HG02840 (cell line): Measurements from ENCODE around the gene MTHFD1L.
"Not testable (repeated sequence)": the region's sequence is repeated elsewhere in the genome, so short reads cannot be mapped to it uniquely, and the experiment has no call there.

ENCODE experiments used
- ATAC-seq: cut with Tn5 transposase; IDR thresholded peaks from one replicate; pipeline ENCODE4 v1.9.1; 2021; ENCODE audit warnings: mild to moderate bottlenecking, moderate library complexity, moderate number of reproducible peaks; ENCODE audit not compliant: unreplicated experiment, low FRiP score

MTHFD1L gene

GRCh38 chr6:151034825-151035781, 169.6 kb downstream of the MTHFD1L start:
- ATAC-seq: no peak

- not testable (repeated sequence) for ATAC-seq
Observed at GRCh38 chr6:151036211-151036721, 170.8 kb downstream of the MTHFD1L start.

- ATAC-seq: no peak
Observed at GRCh38 chr6:151036869-151037680, 171.6 kb downstream of the MTHFD1L start.

- ATAC-seq: no peak
Observed at GRCh38 chr6:151038616-151039015, 173.1 kb downstream of the MTHFD1L start.

GRCh38 chr6:151040888-151041521, 175.5 kb downstream of the MTHFD1L start:
- not testable (repeated sequence) for ATAC-seq

- ATAC-seq: no peak
Observed at GRCh38 chr6:151041686-151042085, 176.2 kb downstream of the MTHFD1L start.

- not testable (repeated sequence) for ATAC-seq
Observed at GRCh38 chr6:151042911-151043330, 177.4 kb downstream of the MTHFD1L start.

GRCh38 chr6:151043944-151044343, 178.4 kb downstream of the MTHFD1L start:
- no peak for ATAC-seq

GRCh38 chr6:151044465-151045441, 179.3 kb downstream of the MTHFD1L start:
- no peak for ATAC-seq

- not testable (repeated sequence) for ATAC-seq
Observed at GRCh38 chr6:151045511-151046222, 180.2 kb downstream of the MTHFD1L start.

- ATAC-seq: no peak
Observed at GRCh38 chr6:151051164-151051563, 185.7 kb downstream of the MTHFD1L start.

GRCh38 chr6:151052021-151052646, 186.6 kb downstream of the MTHFD1L start:
- no peak for ATAC-seq

- ATAC-seq: no peak
Observed at GRCh38 chr6:151054306-151054705, 188.8 kb downstream of the MTHFD1L start.

GRCh38 chr6:151056230-151056907, 190.9 kb downstream of the MTHFD1L start:
- no peak for ATAC-seq

- no peak for ATAC-seq
Observed at GRCh38 chr6:151057061-151057460, 191.6 kb downstream of the MTHFD1L start.

- no peak for ATAC-seq
Observed at GRCh38 chr6:151058021-151058733, 192.7 kb downstream of the MTHFD1L start.

- ATAC-seq: no peak
Observed at GRCh38 chr6:151059612-151060095, 194.2 kb downstream of the MTHFD1L start.
